Adrenal gland (tissue), 5 donors: ENCODE results near the gene MDM4.

Source experiments
- POLR2A ChIP-seq, 2 donors: fragments of 450-650 bp; IDR thresholded peaks; one replicate each; pipeline ENCODE4 v1.6.1; 2017; ENCODE audit warnings: antibody characterized with exemption in 2 of 2, mild to moderate bottlenecking in 2 of 2, moderate library complexity in 1 of 2
- TF ChIP-seq, protein P1 (sequence below), 6 experiments: fragments of 450-650 bp in 4 of 6; fragments of 200-600 bp in 2 of 6; sonication (generic) in 1 of 6; IDR thresholded peaks; 1 replicate in 5 of 6; 2 replicates in 1 of 6; pipeline versions ENCODE4 v1.5.1 to v1.8.0; 2016 to 2021; ENCODE audit warnings: antibody characterized with exemption in 6 of 6, mild to moderate bottlenecking in 2 of 6, moderate library complexity in 1 of 6
- donor health status: DM: no; HTN: no; CAD: no.

DNA sequence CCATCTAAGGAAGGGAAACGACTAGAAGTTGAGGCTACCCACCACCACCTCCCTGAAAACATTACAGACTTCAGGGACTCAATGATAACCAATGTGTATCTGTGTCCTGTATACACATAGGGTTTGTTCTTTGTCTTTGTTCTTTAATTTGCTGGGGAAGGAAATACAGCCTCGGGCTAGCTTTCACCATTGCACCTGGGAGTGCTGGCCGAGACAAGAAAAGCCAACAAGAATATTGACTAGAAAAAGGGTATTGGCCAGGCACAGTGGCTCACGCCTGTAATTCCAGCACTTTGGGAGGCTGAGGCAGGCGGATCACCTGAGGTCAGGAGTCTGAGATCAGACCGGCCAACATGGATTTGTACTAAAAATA is 50.4 kb downstream of the MDM4 start:
- no peak for TF ChIP-seq POLR2A (IDR thresholded peaks at IDR 0.05)
- TF ChIP-seq, protein P1, sequence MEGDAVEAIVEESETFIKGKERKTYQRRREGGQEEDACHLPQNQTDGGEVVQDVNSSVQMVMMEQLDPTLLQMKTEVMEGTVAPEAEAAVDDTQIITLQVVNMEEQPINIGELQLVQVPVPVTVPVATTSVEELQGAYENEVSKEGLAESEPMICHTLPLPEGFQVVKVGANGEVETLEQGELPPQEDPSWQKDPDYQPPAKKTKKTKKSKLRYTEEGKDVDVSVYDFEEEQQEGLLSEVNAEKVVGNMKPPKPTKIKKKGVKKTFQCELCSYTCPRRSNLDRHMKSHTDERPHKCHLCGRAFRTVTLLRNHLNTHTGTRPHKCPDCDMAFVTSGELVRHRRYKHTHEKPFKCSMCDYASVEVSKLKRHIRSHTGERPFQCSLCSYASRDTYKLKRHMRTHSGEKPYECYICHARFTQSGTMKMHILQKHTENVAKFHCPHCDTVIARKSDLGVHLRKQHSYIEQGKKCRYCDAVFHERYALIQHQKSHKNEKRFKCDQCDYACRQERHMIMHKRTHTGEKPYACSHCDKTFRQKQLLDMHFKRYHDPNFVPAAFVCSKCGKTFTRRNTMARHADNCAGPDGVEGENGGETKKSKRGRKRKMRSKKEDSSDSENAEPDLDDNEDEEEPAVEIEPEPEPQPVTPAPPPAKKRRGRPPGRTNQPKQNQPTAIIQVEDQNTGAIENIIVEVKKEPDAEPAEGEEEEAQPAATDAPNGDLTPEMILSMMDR (IDR thresholded peaks at IDR 0.05): no peak
